ENCODE measurements around the gene MET. TPM values are rescaled to one million over a fixed set of nuclear protein-coding genes. Genes with fewer than 3 reads are reported as not detected.

MET gene
- 29.8 and 44.4 TPM in 2 replicates for total RNA-seq
- 33.4 and 42.1 TPM in 2 replicates for polyA plus RNA-seq
- 17.2 and 21.1 TPM in 2 replicates for polyA plus RNA-seq (2012)
- polyA minus RNA-seq (ENCODE audit: low replicate concordance), result 78.6 and 112 TPM in 2 replicates

- peak; percentile 73 for DNase-seq (ENCODE audit: low read depth in 2 of 2)
- TF ChIP-seq CTCF (conservative IDR thresholded peaks at IDR 0.05 in 1 of 2, IDR thresholded peaks at IDR 0.05 in 1 of 2; ENCODE audit: low read depth in 1 of 2, low read length in 2 of 2), result peak; percentile 60 to 65
- no peak for TF ChIP-seq EZH2 (IDR thresholded peaks at IDR 0.05; ENCODE audit: low read length, missing control alignments)
- H3K36me3 ChIP-seq (ENCODE audit: control insufficient read depth, insufficient read depth, low read length), result no peaks in the 10 kb centered on the region
- peak within 1 kb of the TSS; percentile 81 to 95 (median 91) for H3K4me3 ChIP-seq (replicated peaks in 1 of 4; ENCODE audit: control extremely low read depth in 1 of 4, insufficient read depth in 1 of 4, low read depth in 3 of 4, low read length in 4 of 4)
- H3K9me3 ChIP-seq (ENCODE audit: control insufficient read depth, insufficient read depth, low read depth, low read length), result no peaks in the 10 kb centered on the region
- H3K79me2 ChIP-seq (ENCODE audit: control insufficient read depth, insufficient read depth, low read length), result peaks cover 34% of the 10 kb centered on the region
- no peaks in the 10 kb centered on the region for H3K4me1 ChIP-seq (ENCODE audit: control insufficient read depth, extremely low read depth, insufficient read depth, low read length)
- no peaks in the 10 kb centered on the region for H3K27me3 ChIP-seq (ENCODE audit: control insufficient read depth, insufficient read depth, low read length)
- H3K9ac ChIP-seq (ENCODE audit: insufficient read depth, low read length), result peak within 1 kb of the TSS; percentile 77
- H4K20me1 ChIP-seq (ENCODE audit: control insufficient read depth, extremely low read depth, insufficient read depth, low read length), result no peaks in the 10 kb centered on the region
- peak within 1 kb of the TSS; percentile 97 for H3K4me2 ChIP-seq (ENCODE audit: extremely low read depth, insufficient read depth, low read length)
- peak within 1 kb of the TSS; percentile 87 for H3K27ac ChIP-seq (ENCODE audit: insufficient read depth, low read length)
- peak within 1 kb of the TSS; percentile 92 for H2AFZ ChIP-seq (ENCODE audit: low read length)
Observed at GRCh38 chr7:116671681-116672595, at the start of gene MET. Gene MET, plus strand, starts transcription at chr7:116672196. Its CDS starts 26,889 bp downstream, at chr7:116699085.

DNA sequence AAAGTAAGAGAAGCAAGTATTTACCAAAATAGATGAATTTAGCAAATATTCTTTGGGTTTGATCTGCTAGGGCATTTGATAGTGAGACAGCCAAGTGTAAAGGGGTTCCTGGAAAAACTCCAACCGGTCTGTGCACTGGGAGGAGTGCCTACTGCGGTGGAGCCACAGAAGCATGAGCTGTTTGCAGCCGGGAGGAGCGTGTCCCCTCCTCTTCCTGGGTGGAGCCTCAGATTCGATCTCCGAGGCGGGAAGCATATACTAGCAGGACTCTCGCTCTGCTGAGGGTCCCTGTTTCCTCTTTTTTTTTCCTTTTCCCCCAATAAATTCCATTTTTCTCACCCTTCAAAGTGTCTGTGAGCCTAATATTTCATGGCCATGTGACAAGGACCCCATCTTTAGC is 45.1 kb upstream of the MET start:
- Histone ChIP-seq H3K36me3 (ENCODE audit: control insufficient read depth, insufficient read depth, low read length) (no peaks in the 10 kb centered on the region), H3K4me1 (ENCODE audit: control insufficient read depth, extremely low read depth, insufficient read depth, low read length) (no peaks in the 10 kb centered on the region), H4K20me1 (ENCODE audit: control insufficient read depth, extremely low read depth, insufficient read depth, low read length) (no peaks in the 10 kb centered on the region), H3K79me2 (ENCODE audit: control insufficient read depth, insufficient read depth, low read length) (no peaks in the 10 kb centered on the region), H3K9ac (ENCODE audit: insufficient read depth, low read length) (no peak overlapping the region), H3K4me2 (ENCODE audit: extremely low read depth, insufficient read depth, low read length) (no peak overlapping the region), H3K4me3 (replicated peaks in 1 of 4; ENCODE audit: control extremely low read depth in 1 of 4, insufficient read depth in 1 of 4, low read depth in 3 of 4, low read length in 4 of 4) (no peak overlapping the region), H2AFZ (ENCODE audit: low read length) (no peak overlapping the region), H3K27me3 (ENCODE audit: control insufficient read depth, insufficient read depth, low read length) (peaks cover 10% of the 10 kb centered on the region), H3K9me3 (ENCODE audit: control insufficient read depth, insufficient read depth, low read depth, low read length) (no peaks in the 10 kb centered on the region), H3K27ac (ENCODE audit: insufficient read depth, low read length) (no peak overlapping the region)
- TF ChIP-seq CTCF (conservative IDR thresholded peaks at IDR 0.05 in 1 of 2, IDR thresholded peaks at IDR 0.05 in 1 of 2; ENCODE audit: low read depth in 1 of 2, low read length in 2 of 2), result no peak
- TF ChIP-seq EZH2 (IDR thresholded peaks at IDR 0.05; ENCODE audit: low read length, missing control alignments), result no peak
- no peak for DNase-seq (ENCODE audit: low read depth in 2 of 2)

DNA sequence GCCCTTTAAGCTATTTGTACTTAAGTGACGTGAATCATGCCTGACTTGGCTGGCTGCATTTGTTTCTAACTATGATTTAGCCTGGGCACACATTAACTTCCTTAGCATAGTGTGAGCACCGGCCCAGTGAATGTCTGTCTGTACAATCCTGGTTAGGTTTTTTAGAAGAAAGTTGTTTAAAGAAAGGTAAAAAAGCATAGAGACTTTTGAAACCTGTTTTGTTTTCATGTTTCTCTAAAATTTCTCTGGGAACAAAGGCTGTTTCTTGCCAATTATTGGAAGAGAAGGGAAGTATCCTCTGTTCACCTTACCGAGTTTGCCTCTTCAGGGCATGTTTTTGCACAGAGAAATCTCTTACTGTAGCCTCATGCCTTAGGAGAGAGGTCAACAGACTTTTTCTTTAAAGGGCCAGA is 42.9 kb upstream of the MET start:
- DNase-seq (ENCODE audit: low read depth in 2 of 2), result peak in 1 of 2 donors; percentile 61
- peaks cover 6% of the 10 kb centered on the region for H3K27me3 ChIP-seq (ENCODE audit: control insufficient read depth, insufficient read depth, low read length)
- H3K79me2 ChIP-seq (ENCODE audit: control insufficient read depth, insufficient read depth, low read length), result no peaks in the 10 kb centered on the region
- no peak overlapping the region for H2AFZ ChIP-seq (ENCODE audit: low read length)
- no peaks in the 10 kb centered on the region for H3K4me1 ChIP-seq (ENCODE audit: control insufficient read depth, extremely low read depth, insufficient read depth, low read length)
- TF ChIP-seq EZH2 (IDR thresholded peaks at IDR 0.05; ENCODE audit: low read length, missing control alignments), result no peak
- TF ChIP-seq CTCF (conservative IDR thresholded peaks at IDR 0.05 in 1 of 2, IDR thresholded peaks at IDR 0.05 in 1 of 2; ENCODE audit: low read depth in 1 of 2, low read length in 2 of 2), result no peak
- no peak overlapping the region for H3K4me2 ChIP-seq (ENCODE audit: extremely low read depth, insufficient read depth, low read length)
- H3K9me3 ChIP-seq (ENCODE audit: control insufficient read depth, insufficient read depth, low read depth, low read length), result no peaks in the 10 kb centered on the region
- no peaks in the 10 kb centered on the region for H3K36me3 ChIP-seq (ENCODE audit: control insufficient read depth, insufficient read depth, low read length)
- H3K9ac ChIP-seq (ENCODE audit: insufficient read depth, low read length), result no peak overlapping the region
- H3K4me3 ChIP-seq (replicated peaks in 1 of 4; ENCODE audit: control extremely low read depth in 1 of 4, insufficient read depth in 1 of 4, low read depth in 3 of 4, low read length in 4 of 4), result no peak overlapping the region
- H4K20me1 ChIP-seq (ENCODE audit: control insufficient read depth, extremely low read depth, insufficient read depth, low read length), result no peaks in the 10 kb centered on the region
- H3K27ac ChIP-seq (ENCODE audit: insufficient read depth, low read length), result no peak overlapping the region

Data from fibroblast of lung (primary cell).